HL-60 (cell line): Measurements from ENCODE around the gene TGM2.

ENCODE experiments used
- DNase-seq, 2 experiments: peaks; one replicate each; pipeline ENCODE4 v3.0.0-alpha.2; 2010 to 2020; ENCODE audit warnings: low read depth in 1 of 2, low spot score in 1 of 2
- H3K27ac ChIP-seq: fragments of 250-450 bp; sonication (Bioruptor Pico); replicated peaks from 2 replicates; pipeline ENCODE4 v1.5.1; 2020; ENCODE audit warnings: mild to moderate bottlenecking, moderate library complexity
- H3K27me3 ChIP-seq: fragments of 250-450 bp; sonication (Bioruptor Pico); 2 replicates; pipeline ENCODE4 v1.5.1; 2021; ENCODE audit warnings: mild to moderate bottlenecking, moderate library complexity; ENCODE audit not compliant: insufficient read depth, poor library complexity, severe bottlenecking
- H3K4me3 ChIP-seq: replicated peaks from 2 replicates; pipeline ENCODE4 v1.5.1; 2011; ENCODE audit warnings: mild to moderate bottlenecking, control low read depth, low read length; ENCODE audit not compliant: insufficient read depth
- CTCF ChIP-seq: IDR thresholded peaks from one replicate; pipeline ENCODE4 v1.5.1; 2011; ENCODE audit warnings: low read length, control low read depth, inconsistent platforms; ENCODE audit not compliant: insufficient read depth
- GABPA ChIP-seq: IDR thresholded peaks from 2 replicates; pipeline ENCODE4 v1.6.1; 2012; ENCODE audit warnings: low read depth
- POLR2AphosphoS5 ChIP-seq: IDR thresholded peaks from 2 replicates; pipeline ENCODE4 v1.6.1; 2012; ENCODE audit warnings: low read depth
- REST ChIP-seq: IDR thresholded peaks from 2 replicates; pipeline ENCODE4 v1.6.1; 2012; ENCODE audit warnings: low read depth; ENCODE audit not compliant: insufficient replicate concordance
- SPI1 ChIP-seq: IDR thresholded peaks from 2 replicates; pipeline ENCODE4 v1.6.1; 2012; ENCODE audit warnings: low read depth, mild to moderate bottlenecking, borderline replicate concordance

TGM2 gene

GRCh38 chr20:38172408-38172807, 7.3 kb upstream of the TGM2 start:
- Histone ChIP-seq H3K27me3 (no peaks in the 10 kb centered on the region), H3K4me3 (no peak overlapping the region), H3K27ac (no peak overlapping the region)
- DNase-seq: no peak
- TF ChIP-seq CTCF: no peak
- no peak for TF ChIP-seq GABPA
- TF ChIP-seq POLR2AphosphoS5: no peak
- TF ChIP-seq SPI1: no peak
- TF ChIP-seq REST: no peak

GRCh38 chr20:38171675-38172043, 6.6 kb upstream of the TGM2 start:
- H3K4me3 ChIP-seq: no peak overlapping the region
- H3K27me3 ChIP-seq: no peaks in the 10 kb centered on the region
- DNase-seq: no peak
- no peak overlapping the region for H3K27ac ChIP-seq
- no peak for TF ChIP-seq GABPA
- no peak for TF ChIP-seq CTCF
- no peak for TF ChIP-seq REST
- no peak for TF ChIP-seq POLR2AphosphoS5
- TF ChIP-seq SPI1: no peak

- H3K27me3 ChIP-seq: no peaks in the 10 kb centered on the region
- TF ChIP-seq GABPA (no peak), REST (no peak), SPI1 (no peak), CTCF (no peak), POLR2AphosphoS5 (no peak)
- H3K4me3 ChIP-seq: no peak overlapping the region
- no peak for DNase-seq
- H3K27ac ChIP-seq: no peak overlapping the region
Measured at GRCh38 chr20:38170826-38171674, 6.0 kb upstream of the TGM2 start.
